Heart left ventricle (tissue), 13 donors: ENCODE measurements around the gene BCAS1.

ENCODE experiments used
- POLR2A ChIP-seq, 2 donors: fragments of 450-650 bp; IDR thresholded peaks; one replicate each; pipeline ENCODE4 v1.6.1; 2017; ENCODE audit warnings: antibody characterized with exemption in 2 of 2, mild to moderate bottlenecking in 2 of 2, moderate library complexity in 2 of 2
- TF ChIP-seq, protein P1 (sequence below), 12 donors: fragments of 200-600 bp; sonication (generic) in 4 of 12; IDR thresholded peaks; one replicate each; pipeline versions ENCODE4 v1.5.0 to v1.8.0; 2018 to 2022; ENCODE audit warnings: antibody characterized with exemption in 12 of 12, mild to moderate bottlenecking in 5 of 12
- donor health status: ischemic (EF 13 %, LVEDD 7.1; RV severe dilation, severe dysfunction).
- donor health status: DM: no; HTN: yes; CAD: no.
- donor health status: DM: no; HTN: no; CAD: no.
- donor health status: ischemic (EF 25% LVEDD 6.9; RV normal size, moderate dysfunction).
- donor health status: ischemic (EF 25% LVEDD 5.7; RV mildly dilated, moderate dysfunction).
- donor health status: ischemic (EF 35%, LVEDD 5.7; RV mildly dilated, moderate dysfunction).
- donor health status: nonischemic (EF 11% LVEDD 7.7; RV severe dilation, severe dysfunction).
- donor health status: DM: yes; HTN: yes; CAD: no.
- donor health status: PGD.
- donor health status: ischemic (EF 29% LVEDD 5.4; RV normal size, mild dysfunction).
- donor health status: nonischemic (EF 23%, LVEDD 6.1; RV moderate dilation, normal function).

DNA sequence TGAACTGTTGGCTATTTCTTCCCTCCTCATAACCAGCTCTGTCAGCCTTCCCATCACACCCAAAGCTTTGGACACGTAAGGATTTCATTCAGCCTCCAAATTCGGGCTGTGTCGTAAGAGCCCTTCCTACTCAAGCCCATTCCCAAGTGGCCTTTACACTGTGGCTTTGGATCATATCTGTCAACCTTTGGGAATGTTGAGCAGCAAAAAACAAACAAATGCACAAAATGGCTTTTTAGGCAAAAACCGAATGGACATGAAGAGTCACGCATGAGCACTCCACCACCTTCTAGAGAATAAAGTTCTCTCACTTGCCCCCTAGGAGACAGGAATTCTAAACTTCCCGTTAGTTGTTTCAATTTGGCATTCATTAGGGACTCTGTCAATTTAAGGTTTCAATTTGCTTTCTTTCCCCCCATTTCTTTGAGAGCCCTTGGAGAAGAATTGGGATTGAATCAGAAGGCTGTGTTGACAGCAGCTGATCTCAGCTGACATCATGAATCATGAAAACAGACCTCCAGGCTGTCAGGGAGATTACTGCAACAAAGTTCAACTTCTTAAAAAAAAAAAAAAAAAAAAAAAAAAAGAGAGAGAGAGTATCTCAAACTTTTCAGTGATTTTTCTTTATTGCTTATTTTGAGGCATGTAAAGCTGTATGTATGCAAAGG is 110.3 kb downstream of the BCAS1 start:
- TF ChIP-seq, protein P1, sequence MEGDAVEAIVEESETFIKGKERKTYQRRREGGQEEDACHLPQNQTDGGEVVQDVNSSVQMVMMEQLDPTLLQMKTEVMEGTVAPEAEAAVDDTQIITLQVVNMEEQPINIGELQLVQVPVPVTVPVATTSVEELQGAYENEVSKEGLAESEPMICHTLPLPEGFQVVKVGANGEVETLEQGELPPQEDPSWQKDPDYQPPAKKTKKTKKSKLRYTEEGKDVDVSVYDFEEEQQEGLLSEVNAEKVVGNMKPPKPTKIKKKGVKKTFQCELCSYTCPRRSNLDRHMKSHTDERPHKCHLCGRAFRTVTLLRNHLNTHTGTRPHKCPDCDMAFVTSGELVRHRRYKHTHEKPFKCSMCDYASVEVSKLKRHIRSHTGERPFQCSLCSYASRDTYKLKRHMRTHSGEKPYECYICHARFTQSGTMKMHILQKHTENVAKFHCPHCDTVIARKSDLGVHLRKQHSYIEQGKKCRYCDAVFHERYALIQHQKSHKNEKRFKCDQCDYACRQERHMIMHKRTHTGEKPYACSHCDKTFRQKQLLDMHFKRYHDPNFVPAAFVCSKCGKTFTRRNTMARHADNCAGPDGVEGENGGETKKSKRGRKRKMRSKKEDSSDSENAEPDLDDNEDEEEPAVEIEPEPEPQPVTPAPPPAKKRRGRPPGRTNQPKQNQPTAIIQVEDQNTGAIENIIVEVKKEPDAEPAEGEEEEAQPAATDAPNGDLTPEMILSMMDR (IDR thresholded peaks at IDR 0.05) = no peak
- TF ChIP-seq POLR2A (IDR thresholded peaks at IDR 0.05) = no peak
